Muscle of arm (tissue), 12 donors: ENCODE data around the gene CD300A. TPM values are rescaled to one million over a fixed set of nuclear protein-coding genes. Genes with fewer than 3 reads are reported as not detected.

ENCODE experiments used
- DNase-seq: peaks from one replicate; pipeline ENCODE4 v3.0.0-alpha.2; 2013
- polyA plus RNA-seq, 12 donors: library from polyadenylated mRNA; unstranded; fragments of 120-200 nt; gene quantifications; one replicate each; pipeline ENCODE4 v1.2.1, GENCODE V29; 2013; ENCODE audit not compliant: insufficient read length in 12 of 12

CD300A gene
- polyA plus RNA-seq, 12 donors = 1.1 to 2.6 (median 1.9) TPM; not detected in 2

DNA sequence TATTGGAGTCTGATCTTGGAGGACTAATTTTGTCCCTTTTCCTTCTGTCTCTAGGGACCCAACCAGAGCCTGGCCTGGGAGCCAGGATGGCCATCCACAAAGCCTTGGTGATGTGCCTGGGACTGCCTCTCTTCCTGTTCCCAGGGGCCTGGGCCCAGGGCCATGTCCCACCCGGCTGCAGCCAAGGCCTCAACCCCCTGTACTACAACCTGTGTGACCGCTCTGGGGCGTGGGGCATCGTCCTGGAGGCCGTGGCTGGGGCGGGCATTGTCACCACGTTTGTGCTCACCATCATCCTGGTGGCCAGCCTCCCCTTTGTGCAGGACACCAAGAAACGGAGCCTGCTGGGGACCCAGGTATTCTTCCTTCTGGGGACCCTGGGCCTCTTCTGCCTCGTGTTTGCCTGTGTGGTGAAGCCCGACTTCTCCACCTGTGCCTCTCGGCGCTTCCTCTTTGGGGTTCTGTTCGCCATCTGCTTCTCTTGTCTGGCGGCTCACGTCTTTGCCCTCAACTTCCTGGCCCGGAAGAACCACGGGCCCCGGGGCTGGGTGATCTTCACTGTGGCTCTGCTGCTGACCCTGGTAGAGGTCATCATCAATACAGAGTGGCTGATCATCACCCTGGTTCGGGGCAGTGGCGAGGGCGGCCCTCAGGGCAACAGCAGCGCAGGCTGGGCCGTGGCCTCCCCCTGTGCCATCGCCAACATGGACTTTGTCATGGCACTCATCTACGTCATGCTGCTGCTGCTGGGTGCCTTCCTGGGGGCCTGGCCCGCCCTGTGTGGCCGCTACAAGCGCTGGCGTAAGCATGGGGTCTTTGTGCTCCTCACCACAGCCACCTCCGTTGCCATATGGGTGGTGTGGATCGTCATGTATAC is 26.5 kb upstream of the CD300A start:
- DNase-seq = no peak

DNA sequence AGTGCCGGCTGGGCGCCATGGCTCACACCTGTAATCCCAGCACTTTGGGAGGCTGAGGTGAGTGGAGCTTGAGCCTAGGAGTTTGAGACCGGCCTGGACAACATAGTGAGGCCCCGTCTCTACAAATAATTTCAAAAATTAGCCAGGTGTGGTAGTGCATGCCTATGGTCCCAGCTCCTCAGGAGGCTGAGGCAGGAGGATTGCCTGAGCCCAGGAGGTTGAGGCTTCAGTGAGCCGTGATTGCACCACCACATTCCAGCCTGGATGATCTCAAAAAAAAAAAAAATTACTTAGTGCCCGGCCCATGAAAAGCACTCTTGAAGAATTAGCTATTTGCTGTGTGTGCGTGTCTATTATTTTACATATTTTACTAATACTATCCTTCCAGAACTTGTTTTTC is 24.9 kb upstream of the CD300A start:
- DNase-seq = no peak

GRCh38 chr17:74442291-74442669 is 24.2 kb upstream of the CD300A start:
- DNase-seq = no peak

- peak; percentile 81 for DNase-seq
Measured at GRCh38 chr17:74442670-74443515, 23.5 kb upstream of the CD300A start.

GRCh38 chr17:74443516-74444296 is 22.7 kb upstream of the CD300A start:
- DNase-seq = no peak

GRCh38 chr17:74444406-74444805 is 22.0 kb upstream of the CD300A start:
- DNase-seq = no peak

- DNase-seq = no peak
Measured at GRCh38 chr17:74445158-74445557, 21.3 kb upstream of the CD300A start.

- DNase-seq = no peak
Measured at GRCh38 chr17:74446551-74447500, 19.6 kb upstream of the CD300A start.

- DNase-seq = no peak
Measured at GRCh38 chr17:74447628-74448159, 18.7 kb upstream of the CD300A start.

DNA sequence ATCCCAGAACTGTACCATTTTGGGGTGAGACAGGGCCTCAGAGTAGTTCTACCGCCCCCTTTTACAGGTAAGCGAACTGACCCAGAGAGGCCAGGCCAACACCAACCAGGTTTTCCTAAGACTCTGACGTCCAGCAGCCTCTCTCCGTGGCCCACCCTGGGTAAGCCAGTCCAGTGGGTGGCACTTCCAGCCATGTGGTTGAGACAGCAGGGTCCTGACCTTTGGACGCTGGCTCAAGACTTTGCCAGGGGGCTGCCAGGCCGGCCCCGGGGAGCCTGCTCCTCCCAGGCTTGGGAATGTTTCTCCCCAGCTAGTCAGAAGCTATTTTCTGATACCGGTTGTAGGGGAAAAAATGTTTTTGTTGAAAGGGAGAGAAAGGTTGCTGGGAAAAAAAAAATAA is 17.7 kb upstream of the CD300A start:
- DNase-seq = no peak

- no peak for DNase-seq
Measured at GRCh38 chr17:74449306-74449705, 17.1 kb upstream of the CD300A start.

DNA sequence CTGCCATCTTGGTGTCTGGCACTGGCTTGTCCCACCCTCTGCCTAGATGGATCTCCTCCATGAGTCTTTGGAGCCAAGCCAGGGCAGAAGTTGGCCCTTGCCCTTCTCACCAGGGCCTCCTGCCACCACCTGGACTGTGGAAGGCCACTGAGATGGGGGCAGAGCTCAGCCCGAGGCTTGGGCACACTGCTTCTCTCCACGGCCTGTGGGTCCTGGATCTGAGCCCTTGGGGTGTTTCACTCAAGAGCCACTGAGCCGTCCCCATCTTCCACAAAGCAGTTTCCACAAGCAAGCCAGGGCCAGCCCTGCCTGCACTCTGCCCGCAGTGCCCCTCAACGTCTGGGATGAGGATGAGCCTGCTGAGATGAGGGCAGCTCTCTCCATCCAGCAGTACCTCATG is 16.7 kb upstream of the CD300A start:
- no peak for DNase-seq

- no peak for DNase-seq
Measured at GRCh38 chr17:74450231-74450630, 16.2 kb upstream of the CD300A start.

GRCh38 chr17:74450925-74451403 is 15.5 kb upstream of the CD300A start:
- no peak for DNase-seq

DNA sequence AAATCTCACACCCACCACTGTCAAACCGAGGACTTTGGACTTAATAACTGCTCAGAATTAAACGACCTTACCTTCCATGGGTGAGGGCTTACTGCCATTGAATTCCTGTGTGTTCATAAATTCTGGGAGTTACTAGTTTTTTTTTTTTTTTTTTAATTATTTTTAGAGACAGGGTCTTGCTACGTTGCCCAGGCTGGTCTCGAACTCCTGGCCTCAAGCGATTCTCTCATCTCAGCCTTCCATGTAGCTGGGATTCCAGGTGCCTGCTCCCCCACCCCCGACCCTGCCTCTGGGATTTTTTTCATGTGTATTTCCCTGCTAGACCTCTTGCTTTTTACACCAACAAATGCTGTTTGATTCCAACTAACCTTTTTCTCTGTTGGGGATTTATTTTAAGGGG is 14.9 kb upstream of the CD300A start:
- no peak for DNase-seq

DNA sequence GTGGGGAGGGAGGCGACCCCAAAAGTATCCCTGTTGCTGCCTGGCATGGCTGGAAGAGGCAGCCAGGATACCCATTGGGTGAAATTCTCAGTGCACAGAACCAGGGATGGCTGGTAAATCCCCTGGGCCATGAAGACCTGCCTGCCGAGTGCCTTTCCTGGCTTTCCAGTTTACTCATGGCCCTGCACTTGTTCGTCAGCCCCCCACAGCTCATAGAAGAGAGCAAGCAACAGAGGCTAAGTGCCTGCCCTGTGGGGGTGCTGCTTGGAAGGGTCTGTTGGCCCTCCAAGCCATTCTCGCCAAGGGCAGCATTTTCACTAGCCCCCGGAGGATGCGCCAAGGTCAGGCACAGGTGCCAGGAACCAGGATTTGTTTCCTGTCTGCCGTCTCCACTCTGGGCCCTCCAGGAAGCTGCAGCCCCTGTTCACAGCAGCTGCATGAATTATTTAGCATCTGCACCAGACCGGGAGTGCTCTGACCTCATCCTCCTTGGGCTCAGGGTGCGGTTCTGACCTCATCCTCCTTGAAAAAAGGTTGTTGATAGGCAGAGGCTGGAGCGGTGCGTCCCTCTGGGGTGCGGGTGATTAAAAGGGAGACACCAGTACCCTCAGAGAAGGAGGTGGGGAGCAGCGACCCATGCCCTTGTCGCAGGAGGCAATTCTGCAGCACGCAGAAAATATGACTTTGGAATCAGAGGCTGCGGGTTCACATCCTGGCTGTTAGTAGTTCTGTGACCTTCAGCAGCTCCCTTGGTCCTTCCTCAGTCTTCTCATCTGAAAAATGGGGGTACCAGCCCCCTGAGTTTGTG is 14.2 kb upstream of the CD300A start:
- DNase-seq = no peak

DNA sequence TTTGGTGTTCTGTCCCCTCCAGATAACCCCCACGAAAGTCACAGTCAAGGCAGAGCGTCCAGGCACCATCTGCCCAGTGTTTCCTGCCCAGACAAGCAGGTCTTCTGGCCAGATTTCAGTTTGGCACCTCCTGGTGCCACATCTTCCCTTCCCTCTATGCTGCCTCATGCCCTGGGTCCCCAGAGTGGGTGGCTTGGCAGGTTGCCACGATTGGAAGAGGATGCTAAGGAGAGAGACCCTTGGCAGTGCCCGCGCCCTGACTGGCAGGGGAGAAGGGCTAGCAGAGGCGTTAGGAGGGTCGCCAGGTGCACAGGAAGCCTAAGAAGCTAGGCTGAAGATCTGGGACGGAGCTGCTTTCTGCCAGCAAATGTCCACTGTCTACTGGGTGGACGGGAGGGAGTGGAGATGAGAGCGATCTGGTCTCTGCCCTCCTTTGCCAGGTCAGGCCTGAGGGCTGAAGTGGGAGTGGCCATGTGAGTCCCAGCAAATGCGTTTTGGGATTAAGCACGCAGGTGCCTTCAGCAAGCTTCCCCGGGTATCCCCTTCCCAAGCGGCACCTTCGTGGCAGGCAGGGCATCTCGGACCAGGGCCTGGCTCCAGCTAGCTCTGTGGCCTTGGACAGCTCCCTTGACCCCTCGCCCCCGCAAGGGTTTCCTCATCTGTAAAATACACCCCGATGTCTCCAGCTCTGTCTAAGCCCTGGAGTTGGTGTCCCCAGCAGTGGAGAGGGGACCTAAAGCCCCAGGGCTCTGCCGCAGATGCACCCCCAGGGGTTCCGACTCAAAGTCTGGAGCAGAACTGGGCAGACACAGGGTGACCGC is 13.4 kb upstream of the CD300A start:
- no peak for DNase-seq

- DNase-seq = peak; percentile 88
Measured at GRCh38 chr17:74453665-74454196, 12.7 kb upstream of the CD300A start.
